H9 (cell line): ENCODE measurements around the gene NUP58. TPM values are rescaled to one million over a fixed set of nuclear protein-coding genes. Genes with fewer than 3 reads are reported as not detected.

Experiments
- DNase-seq: peaks from one replicate; pipeline ENCODE4 v3.0.0-alpha.2; 2017
- H2AFZ ChIP-seq: one replicate; pipeline ENCODE4 v1.6.1; 2013; ENCODE audit warnings: mild to moderate bottlenecking, low read length, control low read depth, moderate library complexity
- H2AK5ac ChIP-seq: 2 replicates; pipeline ENCODE4 v1.6.1; 2013; ENCODE audit warnings: low read length, control low read depth, mixed read lengths; ENCODE audit not compliant: insufficient read length
- H2BK120ac ChIP-seq: one replicate; pipeline ENCODE4 v1.6.1; 2013; ENCODE audit warnings: low read depth, mild to moderate bottlenecking, low read length, control low read depth, inconsistent platforms; ENCODE audit not compliant: poor library complexity, severe bottlenecking
- H2BK12ac ChIP-seq: 2 replicates; pipeline ENCODE4 v1.6.1; 2013; ENCODE audit warnings: low read length, control low read depth, mixed read lengths, low read depth; ENCODE audit not compliant: insufficient read length
- H2BK15ac ChIP-seq: 2 replicates; pipeline ENCODE4 v1.6.1; 2013; ENCODE audit warnings: low read depth, low read length, control low read depth
- H2BK20ac ChIP-seq: one replicate; pipeline ENCODE4 v1.6.1; 2013; ENCODE audit warnings: low read depth, mild to moderate bottlenecking, low read length, control low read depth, inconsistent platforms; ENCODE audit not compliant: poor library complexity, severe bottlenecking
- H2BK5ac ChIP-seq: 2 replicates; pipeline ENCODE4 v1.6.1; 2013; ENCODE audit warnings: low read length, control low read depth, mixed read lengths; ENCODE audit not compliant: insufficient read length
- H3K14ac ChIP-seq: 2 replicates; pipeline ENCODE4 v1.6.1; 2013; ENCODE audit warnings: low read length, control low read depth; ENCODE audit not compliant: insufficient read depth
- H3K18ac ChIP-seq: 2 replicates; pipeline ENCODE4 v1.6.1; 2013; ENCODE audit warnings: low read depth, mild to moderate bottlenecking, mixed read lengths, low read length, control low read depth; ENCODE audit not compliant: insufficient read length
- H3K23ac ChIP-seq: 2 replicates; pipeline ENCODE4 v1.6.1; 2013; ENCODE audit warnings: low read length, control low read depth, mixed read lengths, low read depth; ENCODE audit not compliant: insufficient read length
- H3K23me2 ChIP-seq: 2 replicates; pipeline ENCODE4 v1.6.1; 2013; ENCODE audit warnings: low read depth, mild to moderate bottlenecking, mixed read lengths, low read length, control low read depth; ENCODE audit not compliant: insufficient read length, poor library complexity, severe bottlenecking
- H3K27ac ChIP-seq: 2 replicates; pipeline ENCODE4 v1.5.1; 2013; ENCODE audit warnings: low read length, control low read depth, mixed read lengths, low read depth; ENCODE audit not compliant: insufficient read length
- H3K27me3 ChIP-seq: 2 replicates; pipeline ENCODE4 v1.6.1; 2013; ENCODE audit warnings: low read length, control low read depth, inconsistent platforms; ENCODE audit not compliant: insufficient read depth
- H3K4ac ChIP-seq: 2 replicates; pipeline ENCODE4 v1.6.1; 2013; ENCODE audit warnings: low read depth, mild to moderate bottlenecking, control low read depth, inconsistent platforms, low read length, moderate library complexity
- H3K4me1 ChIP-seq: 2 replicates; pipeline ENCODE4 v1.6.1; 2013; ENCODE audit warnings: low read length, control low read depth, inconsistent platforms; ENCODE audit not compliant: insufficient read depth
- H3K4me2 ChIP-seq: 2 replicates; pipeline ENCODE4 v1.6.1; 2013; ENCODE audit warnings: low read length, control low read depth, mixed read lengths; ENCODE audit not compliant: insufficient read length, insufficient read depth
- H3K56ac ChIP-seq: 2 replicates; pipeline ENCODE4 v1.6.1; 2013; ENCODE audit warnings: low read depth, mild to moderate bottlenecking, mixed read lengths, low read length, control low read depth; ENCODE audit not compliant: insufficient read length
- H3K79me1 ChIP-seq: 2 replicates; pipeline ENCODE4 v1.6.1; 2013; ENCODE audit warnings: low read depth, mild to moderate bottlenecking, moderate library complexity, low read length, control low read depth, inconsistent platforms; ENCODE audit not compliant: insufficient read depth, poor library complexity, severe bottlenecking
- H3K79me2 ChIP-seq: 2 replicates; pipeline ENCODE4 v1.6.1; 2013; ENCODE audit warnings: low read length, control low read depth, inconsistent platforms; ENCODE audit not compliant: insufficient read depth
- H3K9ac ChIP-seq: 2 replicates; pipeline ENCODE4 v1.6.1; 2013; ENCODE audit warnings: low read length, control low read depth, mixed read lengths; ENCODE audit not compliant: insufficient read length; ENCODE audit errors: extremely low read depth
- H3K9me3 ChIP-seq: one replicate; pipeline ENCODE4 v1.6.1; 2013; ENCODE audit warnings: low read depth, low read length, inconsistent platforms; ENCODE audit not compliant: control insufficient read depth
- H3T11ph ChIP-seq: one replicate; pipeline ENCODE4 v1.6.1; 2013; ENCODE audit warnings: mild to moderate bottlenecking, low read length, control low read depth, inconsistent platforms
- H4K20me1 ChIP-seq: one replicate; pipeline ENCODE4 v1.6.1; 2013; ENCODE audit not compliant: control insufficient read depth, insufficient read length, insufficient read depth
- H4K5ac ChIP-seq: 2 replicates; pipeline ENCODE4 v1.6.1; 2013; ENCODE audit warnings: low read depth, mild to moderate bottlenecking, mixed read lengths, low read length, control low read depth; ENCODE audit not compliant: insufficient read length
- H4K8ac ChIP-seq: replicated peaks from 2 replicates; pipeline ENCODE4 v1.6.1; 2013; ENCODE audit warnings: low read length, control low read depth, mixed read lengths, low read depth; ENCODE audit not compliant: insufficient read length
- H4K91ac ChIP-seq: 2 replicates; pipeline ENCODE4 v1.6.1; 2013; ENCODE audit warnings: low read depth, mild to moderate bottlenecking, moderate library complexity, mixed read lengths, low read length, control low read depth; ENCODE audit not compliant: insufficient read length
- H3K27ac Mint-ChIP-seq, 3 experiments: 2 replicates in 2 of 3; 3 replicates in 1 of 3; pipeline ENCODE4 v1.8.0; 2020 to 2021; ENCODE audit warnings: mixed read lengths in 3 of 3, mild to moderate bottlenecking in 1 of 3, moderate library complexity in 1 of 3
- H3K27me3 Mint-ChIP-seq: 2 replicates; pipeline ENCODE4 v1.8.0; 2021; ENCODE audit warnings: low read depth, mild to moderate bottlenecking, moderate library complexity, mixed read lengths
- H3K36me3 Mint-ChIP-seq, 3 experiments: 2 replicates in 2 of 3; 3 replicates in 1 of 3; pipeline ENCODE4 v1.8.0; 2020 to 2021; ENCODE audit warnings: low read depth in 3 of 3, mixed read lengths in 3 of 3; ENCODE audit not compliant: insufficient read depth in 1 of 3
- H3K4me1 Mint-ChIP-seq, 2 experiments: 2 replicates each; pipeline ENCODE4 v1.8.0; 2020; ENCODE audit warnings: mixed read lengths in 2 of 2
- H3K4me3 Mint-ChIP-seq, 2 experiments: 2 replicates in 1 of 2; 3 replicates in 1 of 2; pipeline ENCODE4 v1.8.0; 2020 to 2021; ENCODE audit warnings: mild to moderate bottlenecking in 2 of 2, mixed read lengths in 2 of 2, moderate library complexity in 1 of 2
- H3K9me3 Mint-ChIP-seq, 2 experiments: 2 replicates in 1 of 2; 3 replicates in 1 of 2; pipeline ENCODE4 v1.8.0; 2020; ENCODE audit warnings: mild to moderate bottlenecking in 2 of 2, mixed read lengths in 2 of 2, moderate library complexity in 1 of 2
- WGBS: extraction: QIAGEN DNeasy Blood & Tissue Kit; methylation state at CpG from one replicate; pipeline ENCODE4 v1.1.7; 2013; ENCODE audit warnings: missing lambda C conversion rate, low lambda C conversion rate, mixed read lengths; ENCODE audit not compliant: insufficient read length; ENCODE audit errors: extremely low coverage; 5-methylcytosine and 5-hydroxymethylcytosine counted together
- total RNA-seq: library from RNA; stranded (reverse); gene quantifications from 2 replicates; pipeline ENCODE4 v1.2.1, GENCODE V29; 2021
- TF ChIP-seq, protein P1 (sequence below): fragments of 200-600 bp; sonication (generic); conservative IDR thresholded peaks from 3 replicates; pipeline ENCODE4 v1.8.0; 2021; ENCODE audit warnings: antibody characterized with exemption, mild to moderate bottlenecking

Gene NUP58
- total RNA-seq, 1 experiment from 2014 or later: 77.6 TPM

DNA sequence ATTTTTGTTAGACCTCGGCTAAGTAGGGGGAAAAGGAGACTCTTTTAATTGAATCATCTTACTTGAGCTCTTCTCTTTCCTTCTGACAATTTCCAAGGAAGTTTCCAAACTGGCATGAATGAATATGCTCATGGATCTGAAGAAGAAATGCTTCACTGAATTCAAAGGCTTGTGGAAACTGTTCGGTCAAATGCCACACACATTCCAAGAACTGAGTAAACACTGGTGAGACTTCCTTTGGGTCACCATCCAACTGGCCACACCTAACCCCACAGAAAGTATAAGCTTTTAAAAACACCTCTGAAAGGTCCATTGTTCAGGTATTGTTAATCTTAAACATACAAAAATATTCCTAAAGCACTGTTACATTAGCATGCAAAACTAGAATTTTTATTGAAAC lies 47.7 kb upstream of the NUP58 start:
- H3K56ac ChIP-seq: no peak overlapping the region
- no peaks in the 10 kb centered on the region for H3K4me1 ChIP-seq
- H3K4me2 ChIP-seq: no peak overlapping the region
- DNase-seq: no peak
- no peak overlapping the region for H4K91ac ChIP-seq
- no CpG with 5 or more reads among the region's 2 CpGs for WGBS
- no peak overlapping the region for H2BK12ac ChIP-seq
- Mint-ChIP-seq H3K4me1 (peaks cover 2% of the 10 kb centered on the region in 2 experiments; a peak in 2 of 4 replicates), H3K27me3 (no peaks in the 10 kb centered on the region), H3K9me3 (no peaks in the 10 kb centered on the region; a peak in 1 of 5 replicates), H3K36me3 (peaks cover 0 to 5% (median 5%) of the 10 kb centered on the region in 3 experiments; a peak in 4 of 7 replicates), H3K4me3 (no peak overlapping the region), H3K27ac (no peak overlapping the region)
- no peak overlapping the region for H3K14ac ChIP-seq
- no peaks in the 10 kb centered on the region for H3K9me3 ChIP-seq
- H2BK20ac ChIP-seq: no peak overlapping the region
- H2BK5ac ChIP-seq: no peak overlapping the region
- no peak overlapping the region for H3K4ac ChIP-seq
- no peak overlapping the region for H3K27ac ChIP-seq
- no peak overlapping the region for H2AFZ ChIP-seq
- no peak overlapping the region for H3K23ac ChIP-seq
- TF ChIP-seq, protein P1, sequence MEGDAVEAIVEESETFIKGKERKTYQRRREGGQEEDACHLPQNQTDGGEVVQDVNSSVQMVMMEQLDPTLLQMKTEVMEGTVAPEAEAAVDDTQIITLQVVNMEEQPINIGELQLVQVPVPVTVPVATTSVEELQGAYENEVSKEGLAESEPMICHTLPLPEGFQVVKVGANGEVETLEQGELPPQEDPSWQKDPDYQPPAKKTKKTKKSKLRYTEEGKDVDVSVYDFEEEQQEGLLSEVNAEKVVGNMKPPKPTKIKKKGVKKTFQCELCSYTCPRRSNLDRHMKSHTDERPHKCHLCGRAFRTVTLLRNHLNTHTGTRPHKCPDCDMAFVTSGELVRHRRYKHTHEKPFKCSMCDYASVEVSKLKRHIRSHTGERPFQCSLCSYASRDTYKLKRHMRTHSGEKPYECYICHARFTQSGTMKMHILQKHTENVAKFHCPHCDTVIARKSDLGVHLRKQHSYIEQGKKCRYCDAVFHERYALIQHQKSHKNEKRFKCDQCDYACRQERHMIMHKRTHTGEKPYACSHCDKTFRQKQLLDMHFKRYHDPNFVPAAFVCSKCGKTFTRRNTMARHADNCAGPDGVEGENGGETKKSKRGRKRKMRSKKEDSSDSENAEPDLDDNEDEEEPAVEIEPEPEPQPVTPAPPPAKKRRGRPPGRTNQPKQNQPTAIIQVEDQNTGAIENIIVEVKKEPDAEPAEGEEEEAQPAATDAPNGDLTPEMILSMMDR: no peak
- H2AK5ac ChIP-seq: no peak overlapping the region
- no peak overlapping the region for H2BK120ac ChIP-seq
- no peaks in the 10 kb centered on the region for H3K79me2 ChIP-seq
- no peaks in the 10 kb centered on the region for H3K79me1 ChIP-seq
- no peak overlapping the region for H3T11ph ChIP-seq
- H3K9ac ChIP-seq: no peak overlapping the region
- no peaks in the 10 kb centered on the region for H4K20me1 ChIP-seq
- H2BK15ac ChIP-seq: no peak overlapping the region
- H3K27me3 ChIP-seq: no peaks in the 10 kb centered on the region
- no peak overlapping the region for H4K5ac ChIP-seq
- no peak overlapping the region for H3K18ac ChIP-seq
- no peaks in the 10 kb centered on the region for H3K23me2 ChIP-seq
- H4K8ac ChIP-seq: no peak overlapping the region
